Measurements from ENCODE around the gene CHERP.

DNA sequence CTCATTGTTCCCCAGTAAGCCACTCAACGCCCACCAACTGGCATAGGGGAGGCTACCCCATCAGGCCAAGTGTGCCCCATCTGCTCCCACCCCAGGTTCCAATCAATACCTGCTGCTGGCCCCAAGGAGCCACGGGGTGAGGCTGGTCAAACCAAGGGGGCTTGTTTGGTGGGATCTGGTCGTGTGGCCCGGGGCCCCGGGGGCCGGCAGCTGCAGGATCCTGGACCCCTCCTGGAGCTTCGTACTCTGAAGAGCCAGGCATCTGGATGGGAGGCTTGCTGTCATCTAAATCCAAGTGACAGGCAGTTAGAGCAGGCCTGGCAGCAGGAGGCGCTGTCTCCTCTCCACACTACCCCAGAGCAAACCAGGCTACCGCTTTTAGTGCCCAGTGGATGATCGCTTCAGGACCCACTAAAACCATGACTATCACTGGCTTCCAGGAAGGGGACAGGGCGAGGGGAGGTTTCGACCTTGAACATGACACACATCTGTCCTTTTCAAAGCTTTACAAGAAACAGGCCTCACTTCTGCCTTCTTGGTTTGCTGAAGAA, 14.2 kb downstream of the CHERP start:
- TF ChIP-seq GATA3 (IDR thresholded peaks at IDR 0.05; ENCODE audit: low read depth, low read length) (no peak), GATA2 (IDR thresholded peaks at IDR 0.05; ENCODE audit: low read depth, low read length) (no peak)

Measured in SH-SY5Y (cell line).